Urinary bladder (tissue), 4 donors: ENCODE results near the gene SMCO1. TPM values are rescaled to one million over a fixed set of nuclear protein-coding genes. Genes with fewer than 3 reads are reported as not detected.
A peak's percentile ranks its signal among the peaks of the same experiment; 100 is the strongest.
"Not testable (repeated sequence)": the region's sequence is repeated elsewhere in the genome, so short reads cannot be mapped to it uniquely, and the experiment has no call there.

Experiments
- DNase-seq: peaks from one replicate; pipeline ENCODE4 v3.0.0-alpha.2; 2015; ENCODE audit errors: extremely low spot score
- H3K27ac ChIP-seq: one replicate; pipeline ENCODE4 v1.5.1; 2013; ENCODE audit warnings: low read depth, mild to moderate bottlenecking, moderate library complexity
- H3K36me3 ChIP-seq: one replicate; pipeline ENCODE4 v1.6.1; 2013; ENCODE audit warnings: mild to moderate bottlenecking, moderate library complexity; ENCODE audit not compliant: insufficient read depth
- H3K4me1 ChIP-seq: one replicate; pipeline ENCODE4 v1.6.1; 2013; ENCODE audit warnings: mild to moderate bottlenecking, moderate library complexity; ENCODE audit not compliant: insufficient read depth
- H3K4me3 ChIP-seq: one replicate; pipeline ENCODE4 v1.5.1; 2013; ENCODE audit warnings: low read depth, low read length
- WGBS: extraction: QIAGEN DNeasy Blood & Tissue Kit; methylation state at CpG from one replicate; pipeline ENCODE4 v1.1.7; 2013; 5-methylcytosine and 5-hydroxymethylcytosine counted together
- polyA plus RNA-seq: library from polyadenylated mRNA; stranded (reverse); fragments of 200-250 nt; gene quantifications from one replicate; pipeline ENCODE4 v1.2.3, GENCODE V29; 2013
- total RNA-seq: library from RNA; depleted of rRNA; stranded (reverse); fragments of >200 nt; gene quantifications from one replicate; pipeline ENCODE4 v1.2.3, GENCODE V29; 2014
- donor health status: healthy with polysubstance abuse.
- donor health status: healthy.

SMCO1 gene
- total and polyA plus RNA-seq, 2 donors = not detected

DNA sequence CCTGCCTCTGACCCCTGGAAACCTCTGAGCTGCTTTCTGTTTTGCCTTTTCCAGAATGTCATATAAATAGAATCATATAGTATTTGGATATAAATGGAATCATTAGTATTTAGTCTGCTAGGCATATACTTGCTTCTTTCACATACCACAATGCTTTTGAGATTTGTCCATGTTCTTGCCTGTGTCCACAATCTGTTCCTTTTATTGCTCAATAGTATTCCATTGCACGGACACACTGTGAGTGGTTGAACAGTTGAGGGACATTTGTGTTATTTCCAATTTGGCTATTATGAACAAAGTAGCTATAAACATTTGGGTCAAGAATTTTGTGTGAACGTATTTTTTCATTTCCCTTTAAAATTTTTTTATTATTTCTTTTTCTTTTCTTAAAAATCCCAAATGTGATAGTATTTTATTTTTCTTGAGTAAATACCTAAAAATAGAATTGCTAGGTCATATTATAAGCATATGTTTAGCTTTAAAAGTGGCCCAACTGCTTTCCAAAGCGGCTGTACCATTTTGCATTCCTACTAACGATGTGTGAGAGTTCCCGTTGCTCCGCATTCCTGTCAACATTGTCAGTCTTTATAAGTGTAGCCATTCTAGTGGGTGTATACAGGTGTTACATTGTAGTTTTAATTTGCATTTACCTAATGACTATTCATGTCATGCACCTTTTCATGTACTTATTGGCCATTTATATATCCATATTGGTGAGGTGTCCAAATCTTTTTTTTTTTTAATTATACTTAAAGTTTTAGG lies 26.7 kb upstream of the SMCO1 start:
- Histone ChIP-seq H3K36me3 (no peaks in the 10 kb centered on the region), H3K27ac (no peak overlapping the region), H3K4me3 (no peak overlapping the region), H3K4me1 (no peaks in the 10 kb centered on the region)
- no peak for DNase-seq
- 89% methylated on average over 6 of the region's 6 CpGs for WGBS

DNA sequence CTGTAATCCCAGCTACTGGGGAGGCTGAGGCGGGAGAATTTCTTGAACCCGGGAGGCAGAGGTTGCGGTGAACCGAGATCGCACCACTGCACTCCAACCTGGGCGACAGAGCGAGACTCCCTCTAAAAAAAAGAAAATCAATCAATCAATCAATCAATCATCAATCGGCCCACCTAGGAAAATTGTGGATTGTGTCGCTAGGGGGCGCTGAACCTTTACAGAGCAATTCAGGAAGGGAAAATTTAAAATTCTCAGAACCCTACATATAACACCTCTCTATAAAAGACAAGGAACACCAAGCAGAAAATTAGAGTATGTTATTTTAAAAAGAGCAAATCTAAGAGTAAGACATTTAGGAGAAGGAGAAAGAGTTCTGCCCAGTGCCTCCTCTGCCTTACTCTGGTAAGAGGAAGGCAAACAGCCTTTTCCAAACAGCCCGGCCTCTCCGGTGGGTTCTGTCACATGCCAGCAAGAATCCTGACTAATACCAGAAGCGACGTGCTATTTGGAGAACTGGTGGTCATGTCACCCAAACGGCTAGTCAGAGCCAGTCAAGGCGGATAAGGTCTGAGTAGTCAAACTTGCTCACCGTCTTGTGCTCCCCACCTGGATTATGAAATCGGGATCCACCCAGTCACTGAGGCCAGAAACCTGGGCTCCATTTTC lies 22.3 kb upstream of the SMCO1 start:
- Histone ChIP-seq H3K36me3 (no peaks in the 10 kb centered on the region), H3K4me1 (no peaks in the 10 kb centered on the region), H3K27ac (no peak overlapping the region), H3K4me3 (no peak overlapping the region)
- 46% methylated on average over 18 of the region's 18 CpGs for WGBS
- DNase-seq = no peak

- Histone ChIP-seq H3K4me3 (no peak overlapping the region), H3K36me3 (no peaks in the 10 kb centered on the region), H3K4me1 (no peaks in the 10 kb centered on the region), H3K27ac (no peak overlapping the region)
- no peak for DNase-seq
- WGBS = 21% methylated on average over 14 of the region's 14 CpGs
Measured at GRCh38 chr3:196533260-196533681, 18.1 kb upstream of the SMCO1 start.

DNA sequence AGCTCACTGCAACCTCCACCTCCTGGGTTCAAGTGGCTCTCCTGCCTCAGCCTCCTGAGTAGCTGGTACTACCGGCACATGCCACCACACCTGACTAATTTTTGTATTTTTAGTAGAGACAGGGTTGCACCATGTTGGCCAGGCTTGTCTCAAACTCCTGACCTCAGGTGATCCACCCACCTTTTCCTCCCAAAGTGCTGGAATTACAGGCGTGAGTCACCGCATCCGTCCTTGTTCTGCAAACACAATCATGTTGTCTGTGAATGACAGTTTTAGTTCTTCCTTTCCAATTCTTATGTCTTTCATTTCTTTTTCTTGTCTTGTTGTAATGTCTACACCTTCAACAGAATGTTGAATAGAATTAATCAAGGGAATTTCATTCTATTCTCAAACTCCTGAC lies 16.3 kb upstream of the SMCO1 start:
- H3K27ac ChIP-seq = no peak overlapping the region
- no peaks in the 10 kb centered on the region for H3K36me3 ChIP-seq
- no peak for DNase-seq
- 91% methylated on average over 4 of the region's 4 CpGs for WGBS
- no peaks in the 10 kb centered on the region for H3K4me1 ChIP-seq
- no peak overlapping the region for H3K4me3 ChIP-seq

- H3K36me3 ChIP-seq = no peaks in the 10 kb centered on the region
- peak overlapping the region; percentile 17 for H3K4me3 ChIP-seq
- no peaks in the 10 kb centered on the region for H3K4me1 ChIP-seq
- no peak for DNase-seq
- WGBS = 3% methylated on average over 52 of the region's 52 CpGs
- no peak overlapping the region for H3K27ac ChIP-seq
Measured at GRCh38 chr3:196528639-196529233, 13.6 kb upstream of the SMCO1 start.

- Histone ChIP-seq H3K4me3 (no peak overlapping the region), H3K4me1 (no peaks in the 10 kb centered on the region), H3K36me3 (no peaks in the 10 kb centered on the region), H3K27ac (no peak overlapping the region)
- DNase-seq = no peak
- 83% methylated on average over 4 of the region's 4 CpGs for WGBS
Measured at GRCh38 chr3:196525141-196525540, 10.0 kb upstream of the SMCO1 start.

- WGBS = 56% methylated on average over 5 of the region's 5 CpGs
- no peak for DNase-seq
- H3K36me3 ChIP-seq = no peaks in the 10 kb centered on the region
Measured at GRCh38 chr3:196524527-196524926, 9.4 kb upstream of the SMCO1 start.

DNA sequence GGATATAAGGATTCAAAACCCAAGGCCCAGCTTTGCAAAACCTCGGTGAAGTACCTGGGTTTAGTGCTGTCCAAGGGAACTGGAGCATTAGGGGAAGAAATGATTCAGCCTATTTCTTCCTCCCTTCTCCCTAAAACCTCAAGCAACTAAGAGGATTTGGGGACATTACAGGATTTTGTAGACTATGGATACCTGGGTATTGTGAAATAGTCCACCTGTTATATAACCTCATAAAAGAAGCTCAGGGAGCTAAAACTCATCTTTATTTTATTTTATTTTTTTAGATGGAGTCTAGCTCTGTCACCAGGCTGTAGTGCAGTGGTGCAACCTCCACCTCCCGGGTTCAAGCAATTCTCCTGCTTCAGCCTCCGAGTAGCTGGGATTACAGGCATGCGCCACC lies 8.7 kb upstream of the SMCO1 start:
- Histone ChIP-seq H3K27ac (no peak overlapping the region), H3K4me3 (no peak overlapping the region), H3K36me3 (no peaks in the 10 kb centered on the region), H3K4me1 (no peaks in the 10 kb centered on the region)
- WGBS = 96% methylated on average over 4 of the region's 4 CpGs
- no peak for DNase-seq

More at GRCh38 chr3:196524527-196524926, 9.4 kb upstream of the SMCO1 start:
- Histone ChIP-seq H3K4me1 (no peaks in the 10 kb centered on the region), H3K4me3 (no peak overlapping the region), H3K27ac (no peak overlapping the region)

- not testable (repeated sequence) for H3K4me3 ChIP-seq, DNase-seq, H3K27ac ChIP-seq, H3K4me1 ChIP-seq, H3K36me3 ChIP-seq
- WGBS = 90% methylated on average over 12 of the region's 12 CpGs
Measured at GRCh38 chr3:196521291-196521690, 6.1 kb upstream of the SMCO1 start.

GRCh38 chr3:196519718-196520082 lies 4.6 kb upstream of the SMCO1 start:
- no peak for DNase-seq
- no peak overlapping the region for H3K4me3 ChIP-seq
- H3K4me1 ChIP-seq = no peaks in the 10 kb centered on the region
- H3K36me3 ChIP-seq = no peaks in the 10 kb centered on the region
- 85% methylated on average over 5 of the region's 5 CpGs for WGBS
- H3K27ac ChIP-seq = no peak overlapping the region

DNA sequence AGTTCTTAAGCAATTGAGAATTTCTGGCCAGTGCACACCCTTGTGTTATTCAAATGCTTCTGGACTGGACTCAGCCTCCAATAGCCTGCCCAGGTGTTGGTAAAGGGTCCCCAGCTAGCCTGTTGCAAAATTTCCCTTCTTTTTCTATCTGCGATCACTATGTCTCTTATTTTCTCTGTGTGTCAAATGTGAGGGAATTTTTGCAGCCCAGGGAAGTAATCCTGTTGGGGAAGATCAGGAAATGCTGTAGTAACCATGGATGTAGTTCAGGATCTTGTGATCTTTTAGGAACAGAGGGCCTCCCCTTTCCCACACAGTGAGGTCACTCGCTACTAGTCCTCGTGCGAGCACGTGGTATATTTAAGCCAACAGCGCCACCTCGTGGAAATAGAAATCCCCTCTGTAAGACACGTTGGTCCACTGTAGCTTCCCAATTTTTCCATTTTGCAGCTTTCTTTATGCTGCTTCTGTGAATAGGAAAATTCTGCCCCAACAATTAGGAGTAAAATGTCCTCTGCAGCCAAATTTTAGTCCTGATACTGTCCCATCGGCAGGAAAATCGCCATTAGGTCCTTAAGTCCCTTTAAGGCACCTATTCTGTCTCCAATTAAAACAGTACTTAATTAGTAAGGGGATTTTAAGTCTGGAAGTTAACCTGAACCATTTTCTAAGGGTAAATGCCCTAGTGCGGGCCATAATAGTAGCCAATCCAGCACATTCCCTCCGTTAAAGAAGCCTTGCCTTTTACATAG lies 4.0 kb upstream of the SMCO1 start:
- WGBS = 44% methylated on average over 12 of the region's 12 CpGs
- H3K4me1 ChIP-seq = no peaks in the 10 kb centered on the region
- H3K27ac ChIP-seq = no peak overlapping the region
- H3K36me3 ChIP-seq = no peaks in the 10 kb centered on the region
- no peak for DNase-seq
- no peak overlapping the region for H3K4me3 ChIP-seq

DNA sequence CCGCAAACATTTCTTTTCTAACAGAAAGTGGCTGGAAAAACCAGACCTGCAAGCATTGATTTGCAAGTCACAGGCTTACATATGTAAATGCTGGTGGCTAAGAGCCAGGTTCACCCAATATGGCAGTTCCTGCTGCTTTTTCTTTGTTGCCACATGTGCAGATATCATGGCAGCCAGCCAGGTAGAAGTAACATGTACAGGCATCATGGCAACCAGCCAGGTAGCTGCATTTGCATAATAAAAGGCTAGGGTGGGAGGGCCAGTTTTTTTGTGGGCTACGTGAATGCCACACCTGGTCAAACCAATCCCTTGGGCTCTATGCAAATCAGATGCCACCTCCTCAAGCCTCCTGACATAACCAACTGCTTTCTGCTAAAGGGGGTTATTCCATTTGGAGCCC lies 2.8 kb upstream of the SMCO1 start:
- Histone ChIP-seq H3K27ac (no peak overlapping the region), H3K36me3 (no peaks in the 10 kb centered on the region), H3K4me1 (no peaks in the 10 kb centered on the region), H3K4me3 (no peak overlapping the region)
- DNase-seq = no peak
- 84% methylated on average over 2 of the region's 2 CpGs for WGBS

- no peak for DNase-seq
- no peak overlapping the region for H3K27ac ChIP-seq
- WGBS = 77% methylated on average over 2 of the region's 2 CpGs
- H3K36me3 ChIP-seq = no peaks in the 10 kb centered on the region
- no peaks in the 10 kb centered on the region for H3K4me1 ChIP-seq
- H3K4me3 ChIP-seq = no peak overlapping the region
Measured at GRCh38 chr3:196517162-196517800, 2.1 kb upstream of the SMCO1 start.
